ENCODE data around the gene CYP4A11. TPM values are rescaled to one million over a fixed set of nuclear protein-coding genes. Genes with fewer than 3 reads are reported as not detected.
"Not testable (repeated sequence)": the region's sequence is repeated elsewhere in the genome, so short reads cannot be mapped to it uniquely, and the experiment has no call there.

CYP4A11 gene
- total and polyA plus RNA-seq, 4 experiments from 2014 or later: not detected

DNA sequence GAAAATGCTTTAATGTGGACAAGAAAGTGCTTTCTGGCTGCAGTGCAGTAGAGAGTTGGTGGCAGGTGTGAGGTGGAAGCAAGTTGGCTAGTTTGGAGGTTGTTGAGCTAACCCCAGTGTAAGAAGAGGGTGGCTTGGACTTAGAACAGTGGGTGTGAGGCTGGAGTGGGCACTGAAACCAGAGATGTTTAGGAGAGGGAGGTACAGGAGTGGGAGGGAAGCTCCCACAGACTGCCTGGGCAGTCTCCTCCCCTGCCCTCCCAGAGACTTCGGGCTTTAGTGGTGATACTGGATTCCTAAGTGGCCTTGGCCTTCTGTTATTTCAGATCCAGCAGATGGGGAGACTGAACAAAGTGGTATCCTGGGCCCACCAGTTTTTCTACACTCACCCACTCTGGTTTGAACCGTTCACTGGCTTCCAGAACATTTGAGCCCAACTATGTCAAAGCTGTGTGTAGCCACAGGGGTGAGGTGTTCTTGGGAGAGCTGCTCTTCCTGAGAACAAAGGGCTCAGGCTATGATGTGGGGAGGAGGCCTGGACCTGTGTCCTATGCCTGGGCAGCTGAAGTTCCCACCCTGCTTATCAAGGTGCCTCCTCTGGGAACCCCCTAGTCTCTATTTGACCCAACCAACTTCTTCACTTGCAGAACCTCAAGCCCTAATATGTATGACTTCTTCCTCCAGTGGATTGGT lies 19.9 kb upstream of the CYP4A11 start:
- intact Hi-C loops (cut with micrococcal nuclease): no loop called here
- Histone ChIP-seq H3K27me3 (ENCODE audit: insufficient read depth, low read length) (no peaks in the 10 kb centered on the region), H3K27ac (ENCODE audit: low read depth, low read length) (no peak overlapping the region), H3K36me3 (ENCODE audit: insufficient read depth, low read length) (no peaks in the 10 kb centered on the region), H3K4me3 (ENCODE audit: low read length in 2 of 2) (no peak overlapping the region), H3K9me3 (ENCODE audit: control insufficient read depth in 1 of 2, low read length in 2 of 2) (no peaks in the 10 kb centered on the region), H3K4me1 (ENCODE audit: insufficient read depth, low read length) (no peaks in the 10 kb centered on the region)
- ChIA-PET CTCF (ENCODE audit: partially characterized antibody) (no interaction called here), POLR2A (ENCODE audit: partially characterized antibody) (no interaction called here)
- H3K36me3 Mint-ChIP-seq: no peaks in the 10 kb centered on the region
- no peak overlapping the region for H3K27ac Mint-ChIP-seq
- H3K4me1 Mint-ChIP-seq: no peaks in the 10 kb centered on the region
- peaks cover 5 to 13% of the 10 kb centered on the region in 2 donors for H3K27me3 Mint-ChIP-seq
- DNase-seq: no peak
- H3K9me3 Mint-ChIP-seq: peaks cover 0 to 7% (median 0%) of the 10 kb centered on the region in 8 donors
- no peak overlapping the region for H3K4me3 Mint-ChIP-seq

DNA sequence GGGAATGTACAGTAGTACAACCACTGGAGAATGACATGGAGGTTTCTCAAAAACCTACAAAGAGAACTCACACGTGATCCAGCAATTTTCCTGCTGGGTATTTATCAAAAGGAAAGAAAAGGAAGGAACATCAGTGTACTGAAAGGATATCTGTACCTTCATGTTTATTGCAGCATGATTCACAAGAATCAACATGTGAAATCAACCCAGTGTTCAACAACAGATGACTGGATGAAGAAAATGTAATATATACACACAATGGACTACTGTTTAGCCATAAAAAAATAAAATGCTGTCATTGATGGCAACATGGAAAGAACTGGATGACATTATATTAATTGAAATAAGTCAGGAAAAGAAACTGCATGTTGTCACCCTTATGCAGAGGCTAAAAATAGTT lies 19.0 kb upstream of the CYP4A11 start:
- Mint-ChIP-seq H3K4me1 (no peaks in the 10 kb centered on the region), H3K36me3 (no peaks in the 10 kb centered on the region), H3K27ac (no peak overlapping the region), H3K9me3 (peaks cover 0 to 6% (median 0%) of the 10 kb centered on the region in 8 donors), H3K27me3 (peaks cover 7 to 14% of the 10 kb centered on the region in 2 donors), H3K4me3 (no peak overlapping the region)
- H3K4me1 ChIP-seq (ENCODE audit: insufficient read depth, low read length): no peaks in the 10 kb centered on the region
- H3K36me3 ChIP-seq (ENCODE audit: insufficient read depth, low read length): no peaks in the 10 kb centered on the region
- POLR2A ChIA-PET (ENCODE audit: partially characterized antibody): no interaction called here
- no peak overlapping the region for H3K4me3 ChIP-seq (ENCODE audit: low read length in 2 of 2)
- no peak for DNase-seq
- intact Hi-C loops (cut with micrococcal nuclease): no loop called here
- no peaks in the 10 kb centered on the region for H3K9me3 ChIP-seq (ENCODE audit: control insufficient read depth in 1 of 2, low read length in 2 of 2)
- H3K27ac ChIP-seq (ENCODE audit: low read depth, low read length): no peak overlapping the region
- CTCF ChIA-PET (ENCODE audit: partially characterized antibody): no interaction called here
- H3K27me3 ChIP-seq (ENCODE audit: insufficient read depth, low read length): no peaks in the 10 kb centered on the region

DNA sequence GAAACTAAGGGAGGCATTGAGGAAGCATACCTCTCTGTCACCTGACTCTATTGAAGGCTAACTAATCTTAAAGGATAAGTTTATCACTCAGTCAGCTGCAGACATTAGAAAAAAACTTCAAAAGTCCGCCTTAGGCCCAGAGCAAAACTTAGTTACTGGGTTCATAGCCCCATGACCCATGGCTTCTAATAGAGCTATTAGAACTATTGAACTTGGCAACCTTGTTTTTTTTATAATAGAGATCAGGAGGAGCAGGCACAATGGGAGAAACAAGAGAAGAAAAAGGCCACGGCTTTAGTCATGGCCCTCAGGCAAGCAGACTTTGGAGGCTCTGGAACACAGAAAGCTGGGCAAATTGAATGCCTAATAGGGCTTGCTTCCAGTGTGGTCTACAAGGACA lies 13.8 kb upstream of the CYP4A11 start:
- H3K4me3 Mint-ChIP-seq; DNase-seq; H3K27ac Mint-ChIP-seq; H3K9me3 Mint-ChIP-seq; intact Hi-C loops (cut with micrococcal nuclease); H3K27ac ChIP-seq (ENCODE audit: low read depth, low read length); H3K27me3 ChIP-seq (ENCODE audit: insufficient read depth, low read length); H3K36me3 Mint-ChIP-seq; H3K9me3 ChIP-seq (ENCODE audit: control insufficient read depth in 1 of 2, low read length in 2 of 2); H3K36me3 ChIP-seq (ENCODE audit: insufficient read depth, low read length); H3K4me1 Mint-ChIP-seq; POLR2A ChIA-PET (ENCODE audit: partially characterized antibody); CTCF ChIA-PET (ENCODE audit: partially characterized antibody); H3K4me1 ChIP-seq (ENCODE audit: insufficient read depth, low read length); H3K4me3 ChIP-seq (ENCODE audit: low read length in 2 of 2): not testable (repeated sequence)
- peaks cover 11 to 26% of the 10 kb centered on the region in 2 donors for H3K27me3 Mint-ChIP-seq

DNA sequence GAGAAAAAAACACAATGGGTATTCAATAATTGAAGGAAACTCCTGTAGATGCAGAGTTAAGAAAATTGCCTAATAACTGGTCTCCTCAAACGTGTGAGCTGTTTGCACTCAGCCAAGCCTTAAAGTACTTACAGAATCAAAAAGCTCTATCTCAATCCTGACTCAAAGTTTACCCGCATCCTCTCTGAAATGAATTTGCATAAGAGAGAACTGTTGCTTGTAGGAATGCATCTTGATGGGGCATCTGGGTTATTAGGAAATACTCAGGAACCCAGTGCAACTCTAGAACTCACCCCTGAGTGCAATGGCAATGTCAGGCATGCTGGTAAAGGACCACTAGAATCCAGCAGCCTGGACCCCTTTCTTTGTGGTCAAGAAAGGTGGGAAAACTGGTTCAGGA lies 12.6 kb upstream of the CYP4A11 start:
- H3K27ac ChIP-seq (ENCODE audit: low read depth, low read length); H3K4me1 Mint-ChIP-seq; intact Hi-C loops (cut with micrococcal nuclease); H3K36me3 Mint-ChIP-seq; DNase-seq; H3K4me1 ChIP-seq (ENCODE audit: insufficient read depth, low read length); H3K27me3 ChIP-seq (ENCODE audit: insufficient read depth, low read length); H3K9me3 ChIP-seq (ENCODE audit: control insufficient read depth in 1 of 2, low read length in 2 of 2); H3K4me3 Mint-ChIP-seq; H3K9me3 Mint-ChIP-seq; POLR2A ChIA-PET (ENCODE audit: partially characterized antibody); H3K27ac Mint-ChIP-seq; H3K4me3 ChIP-seq (ENCODE audit: low read length in 2 of 2); H3K36me3 ChIP-seq (ENCODE audit: insufficient read depth, low read length); CTCF ChIA-PET (ENCODE audit: partially characterized antibody): not testable (repeated sequence)
- peaks cover 11 to 23% of the 10 kb centered on the region in 2 donors for H3K27me3 Mint-ChIP-seq

DNA sequence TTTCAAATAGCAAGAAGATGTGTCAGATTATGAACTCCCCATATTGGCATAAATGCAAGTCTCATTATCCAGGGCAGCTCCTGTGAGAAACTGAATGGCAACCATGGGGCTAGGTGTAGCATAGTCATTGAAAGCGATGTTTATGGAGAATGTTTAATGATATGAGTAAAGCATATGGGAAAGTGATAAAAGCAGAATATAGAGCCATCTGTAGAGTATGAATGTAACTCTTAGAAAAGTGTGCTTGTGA lies 8.1 kb upstream of the CYP4A11 start:
- H3K9me3 Mint-ChIP-seq; intact Hi-C loops (cut with micrococcal nuclease); H3K36me3 ChIP-seq (ENCODE audit: insufficient read depth, low read length); H3K4me3 Mint-ChIP-seq; H3K27me3 ChIP-seq (ENCODE audit: insufficient read depth, low read length); DNase-seq; CTCF ChIA-PET (ENCODE audit: partially characterized antibody); H3K4me3 ChIP-seq (ENCODE audit: low read length in 2 of 2); H3K27ac Mint-ChIP-seq; H3K9me3 ChIP-seq (ENCODE audit: control insufficient read depth in 1 of 2, low read length in 2 of 2); H3K27ac ChIP-seq (ENCODE audit: low read depth, low read length); H3K4me1 ChIP-seq (ENCODE audit: insufficient read depth, low read length); POLR2A ChIA-PET (ENCODE audit: partially characterized antibody); H3K36me3 Mint-ChIP-seq; H3K4me1 Mint-ChIP-seq: not testable (repeated sequence)
- peaks cover 14 to 15% of the 10 kb centered on the region in 2 donors for H3K27me3 Mint-ChIP-seq

DNA sequence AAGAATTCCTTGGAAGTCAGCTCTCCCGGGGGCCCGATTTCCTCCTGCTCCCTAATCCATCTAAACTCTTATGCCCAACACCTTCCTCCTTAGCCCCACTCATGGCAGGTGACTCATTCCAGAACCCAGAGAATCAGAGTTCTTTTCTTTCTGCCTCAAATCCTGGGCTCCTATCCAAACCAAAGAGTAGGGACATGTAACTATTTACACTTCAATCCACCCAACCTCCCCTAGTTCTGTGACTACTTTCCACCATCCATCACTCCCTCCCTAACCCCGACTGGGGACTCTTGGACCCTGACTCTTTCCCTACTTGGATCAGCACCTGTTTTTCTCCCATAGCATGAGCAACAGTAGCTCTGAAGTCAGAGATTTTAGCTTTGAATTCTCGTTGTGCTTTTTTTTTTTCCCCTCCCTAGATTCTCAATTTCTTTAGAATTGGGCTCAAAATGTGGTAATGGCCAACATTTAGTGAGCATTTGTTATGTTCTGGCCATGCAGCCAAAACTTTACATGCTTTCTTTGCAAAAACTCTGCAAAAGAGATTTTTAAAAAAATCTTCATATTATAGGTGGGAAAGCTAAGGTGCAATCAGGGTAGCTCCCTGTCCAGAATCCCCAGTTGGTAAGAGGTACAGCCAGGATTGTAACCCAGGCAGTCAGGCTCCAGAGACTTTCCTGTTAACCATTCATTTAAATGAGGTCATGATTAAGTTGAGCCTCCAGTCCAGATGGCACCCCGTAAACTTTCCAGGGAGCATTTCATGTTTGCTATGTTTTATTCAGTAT lies 7.5 kb upstream of the CYP4A11 start:
- H3K4me1 Mint-ChIP-seq: no peaks in the 10 kb centered on the region
- no peaks in the 10 kb centered on the region for H3K36me3 Mint-ChIP-seq
- Histone ChIP-seq H3K4me3 (ENCODE audit: low read length in 2 of 2) (no peak overlapping the region), H3K27me3 (ENCODE audit: insufficient read depth, low read length) (no peaks in the 10 kb centered on the region), H3K27ac (ENCODE audit: low read depth, low read length) (no peak overlapping the region), H3K9me3 (ENCODE audit: control insufficient read depth in 1 of 2, low read length in 2 of 2) (no peaks in the 10 kb centered on the region), H3K4me1 (ENCODE audit: insufficient read depth, low read length) (no peaks in the 10 kb centered on the region), H3K36me3 (ENCODE audit: insufficient read depth, low read length) (no peaks in the 10 kb centered on the region)
- ChIA-PET CTCF (ENCODE audit: partially characterized antibody) (no interaction called here), POLR2A (ENCODE audit: partially characterized antibody) (no interaction called here)
- H3K9me3 Mint-ChIP-seq: peaks cover 0 to 4% (median 0%) of the 10 kb centered on the region in 8 donors
- intact Hi-C loops (cut with micrococcal nuclease): no loop called here
- H3K4me3 Mint-ChIP-seq: no peak overlapping the region
- no peak overlapping the region for H3K27ac Mint-ChIP-seq
- peaks cover 15 to 16% of the 10 kb centered on the region in 2 donors for H3K27me3 Mint-ChIP-seq
- no peak for DNase-seq

DNA sequence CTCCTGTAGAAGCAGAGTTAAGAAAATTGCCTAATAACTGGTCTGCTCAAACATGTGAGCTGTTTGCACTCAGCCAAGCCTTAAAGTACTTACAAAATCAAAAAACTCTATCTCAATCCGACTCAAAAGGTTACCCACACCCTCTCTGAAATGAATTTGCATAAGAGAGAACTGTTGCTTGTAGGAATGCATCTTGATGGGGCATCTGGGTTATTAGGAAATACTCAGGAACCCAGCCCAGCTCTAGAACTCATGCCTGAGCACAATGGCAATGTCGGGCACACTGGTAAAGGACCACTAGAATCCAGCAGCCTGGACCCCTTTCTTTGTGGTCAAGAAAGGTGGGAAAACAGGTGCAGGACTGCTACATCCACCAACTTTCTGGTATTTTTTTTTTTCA lies 6.4 kb upstream of the CYP4A11 start:
- POLR2A ChIA-PET (ENCODE audit: partially characterized antibody); H3K9me3 ChIP-seq (ENCODE audit: control insufficient read depth in 1 of 2, low read length in 2 of 2); H3K9me3 Mint-ChIP-seq; H3K36me3 ChIP-seq (ENCODE audit: insufficient read depth, low read length); H3K27me3 ChIP-seq (ENCODE audit: insufficient read depth, low read length); DNase-seq; H3K36me3 Mint-ChIP-seq; H3K4me1 ChIP-seq (ENCODE audit: insufficient read depth, low read length); intact Hi-C loops (cut with micrococcal nuclease); CTCF ChIA-PET (ENCODE audit: partially characterized antibody); H3K4me3 Mint-ChIP-seq; H3K27ac ChIP-seq (ENCODE audit: low read depth, low read length); H3K4me3 ChIP-seq (ENCODE audit: low read length in 2 of 2); H3K4me1 Mint-ChIP-seq; H3K27ac Mint-ChIP-seq: not testable (repeated sequence)
- peaks cover 11 to 16% of the 10 kb centered on the region in 2 donors for H3K27me3 Mint-ChIP-seq

Data from CD4-positive, alpha-beta memory T cell (primary cell).